Activated CD4-positive, alpha-beta T cell treated with anti-CD3 and anti-CD28 coated beads for 24 hours (primary cell): ENCODE data around the gene NUDC.

Source experiments
- DNase-seq, 2 donors: peaks; one replicate each; pipeline ENCODE4 v3.0.0-alpha.2; 2020; ENCODE audit warnings: low read depth in 2 of 2

Gene NUDC

DNA sequence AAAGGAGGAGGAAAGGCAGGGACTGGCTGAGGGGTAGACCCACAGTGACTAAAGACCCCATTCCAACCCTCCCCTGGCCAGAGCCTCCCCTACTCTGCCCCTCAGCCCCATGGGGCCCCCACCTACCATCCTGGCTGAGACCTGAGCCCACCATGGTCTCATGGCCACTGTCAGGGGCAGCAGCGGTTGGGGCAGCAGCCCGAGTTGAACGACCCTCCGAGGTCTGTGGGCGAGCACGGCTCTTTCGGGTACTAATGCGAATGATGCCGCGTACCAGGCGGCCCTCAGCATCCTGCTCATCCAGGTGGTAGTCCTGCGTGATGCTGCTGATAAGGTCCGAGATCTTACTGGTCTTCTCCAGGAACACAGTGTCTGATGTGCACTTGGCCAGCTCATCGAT lies 29.7 kb downstream of the NUDC start:
- DNase-seq: no peak

DNA sequence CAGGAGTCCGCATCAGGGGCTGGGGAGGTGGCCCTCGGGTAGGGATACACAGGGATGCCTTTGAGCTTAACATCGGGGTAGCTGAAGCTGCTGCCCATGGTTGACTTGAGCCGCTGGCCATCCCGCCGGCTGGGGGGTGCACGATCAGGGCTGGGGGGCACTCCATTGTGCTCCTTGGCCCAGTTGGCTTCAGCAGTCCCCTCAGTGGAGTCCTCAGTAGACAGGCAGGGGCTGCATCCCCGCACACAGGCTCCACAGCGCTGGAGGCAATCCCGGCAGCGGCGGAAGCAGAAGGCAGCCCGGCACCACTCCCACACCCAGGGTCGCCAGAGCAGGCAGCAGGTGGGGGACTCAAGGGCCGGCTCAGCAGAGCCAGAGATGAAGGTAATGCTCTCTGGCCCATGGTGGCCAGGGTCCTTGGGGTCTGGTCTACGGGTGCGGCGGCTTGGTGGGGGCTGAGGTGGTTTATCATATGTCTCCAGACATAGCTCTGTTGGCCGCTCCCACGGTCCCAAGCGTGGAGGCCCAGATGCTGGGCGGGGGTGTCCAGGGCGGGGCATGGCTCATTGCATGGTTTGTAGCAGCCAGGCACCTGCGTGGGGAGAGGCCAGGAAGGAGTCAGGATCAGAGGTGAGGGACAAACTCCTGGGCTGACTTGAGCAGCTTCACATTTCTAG lies 30.4 kb downstream of the NUDC start:
- no peak for DNase-seq

DNA sequence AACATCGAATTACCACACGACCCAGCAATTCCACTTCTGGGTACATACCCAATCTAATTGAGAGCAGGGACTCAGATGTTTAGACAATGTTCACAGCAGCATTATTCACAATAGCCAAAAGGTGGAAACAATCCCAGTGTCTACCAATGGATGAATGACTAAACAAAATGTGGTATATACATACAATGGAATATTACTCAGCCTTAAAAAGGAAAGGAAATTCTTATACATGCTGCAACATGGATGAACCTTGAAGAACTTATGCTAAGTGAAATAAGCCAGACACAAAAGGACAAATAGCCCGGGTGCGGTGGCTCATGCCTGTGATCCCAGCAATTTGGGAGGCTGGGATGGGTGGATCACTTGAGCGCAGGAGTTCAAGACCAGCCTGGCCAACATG lies 31.8 kb downstream of the NUDC start:
- no peak for DNase-seq

DNA sequence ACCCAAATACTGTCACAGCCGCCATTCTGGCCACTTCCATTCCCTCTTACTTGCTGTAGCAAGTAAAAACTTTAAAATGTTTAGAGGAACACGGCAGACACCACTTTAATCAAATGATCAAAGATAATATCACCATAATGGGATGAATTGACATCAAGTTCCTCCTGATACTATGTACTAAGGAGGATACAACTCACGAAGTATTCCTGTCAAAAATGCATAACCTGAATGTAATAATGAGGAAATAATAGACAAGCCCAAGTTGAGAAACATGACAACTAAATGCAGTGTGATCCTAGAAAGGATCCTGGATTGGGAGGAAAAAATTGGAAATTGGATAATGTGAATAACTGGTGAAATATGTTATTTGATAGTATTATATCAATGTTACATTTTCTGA lies 34.8 kb downstream of the NUDC start:
- DNase-seq: no peak

DNA sequence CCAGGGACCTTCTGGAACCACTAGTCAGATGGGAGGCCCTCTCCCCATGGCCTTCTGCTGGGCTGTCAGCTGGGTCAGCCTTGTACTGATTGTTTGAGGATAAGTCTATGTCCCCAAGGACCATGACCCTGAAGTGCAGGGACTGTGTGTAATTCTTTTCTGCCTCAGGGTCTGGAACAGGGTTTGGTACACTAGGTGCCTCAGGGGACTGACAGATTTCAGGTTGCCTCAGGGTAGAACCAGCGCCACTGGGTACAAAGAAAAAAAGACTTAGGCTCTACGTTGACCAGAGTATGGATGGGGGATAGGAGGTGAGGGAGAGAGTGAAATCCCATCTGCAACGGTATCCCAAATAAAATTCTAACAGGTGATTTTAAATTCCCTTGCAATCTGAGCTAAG lies 35.8 kb downstream of the NUDC start:
- no peak for DNase-seq

DNA sequence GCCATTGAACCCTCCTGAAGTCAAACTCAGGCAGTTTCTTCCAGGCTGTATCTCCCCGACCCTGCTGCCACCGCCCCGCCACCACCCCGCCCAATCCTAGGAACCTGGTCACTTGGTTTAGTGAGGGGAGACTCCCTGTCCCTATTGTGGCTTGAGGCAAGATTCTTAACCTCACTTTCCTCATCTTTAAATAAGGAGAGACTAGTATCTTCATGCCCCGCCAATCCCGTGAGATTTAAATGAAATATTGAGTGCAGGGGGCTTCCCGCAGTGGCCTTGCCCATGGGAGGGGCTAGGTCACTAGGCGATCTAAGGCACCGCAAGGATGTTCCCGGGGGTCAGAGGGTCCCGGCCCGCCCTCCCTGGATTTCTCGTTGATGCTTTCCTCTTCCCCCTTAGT lies 37.7 kb downstream of the NUDC start:
- DNase-seq: no peak

DNA sequence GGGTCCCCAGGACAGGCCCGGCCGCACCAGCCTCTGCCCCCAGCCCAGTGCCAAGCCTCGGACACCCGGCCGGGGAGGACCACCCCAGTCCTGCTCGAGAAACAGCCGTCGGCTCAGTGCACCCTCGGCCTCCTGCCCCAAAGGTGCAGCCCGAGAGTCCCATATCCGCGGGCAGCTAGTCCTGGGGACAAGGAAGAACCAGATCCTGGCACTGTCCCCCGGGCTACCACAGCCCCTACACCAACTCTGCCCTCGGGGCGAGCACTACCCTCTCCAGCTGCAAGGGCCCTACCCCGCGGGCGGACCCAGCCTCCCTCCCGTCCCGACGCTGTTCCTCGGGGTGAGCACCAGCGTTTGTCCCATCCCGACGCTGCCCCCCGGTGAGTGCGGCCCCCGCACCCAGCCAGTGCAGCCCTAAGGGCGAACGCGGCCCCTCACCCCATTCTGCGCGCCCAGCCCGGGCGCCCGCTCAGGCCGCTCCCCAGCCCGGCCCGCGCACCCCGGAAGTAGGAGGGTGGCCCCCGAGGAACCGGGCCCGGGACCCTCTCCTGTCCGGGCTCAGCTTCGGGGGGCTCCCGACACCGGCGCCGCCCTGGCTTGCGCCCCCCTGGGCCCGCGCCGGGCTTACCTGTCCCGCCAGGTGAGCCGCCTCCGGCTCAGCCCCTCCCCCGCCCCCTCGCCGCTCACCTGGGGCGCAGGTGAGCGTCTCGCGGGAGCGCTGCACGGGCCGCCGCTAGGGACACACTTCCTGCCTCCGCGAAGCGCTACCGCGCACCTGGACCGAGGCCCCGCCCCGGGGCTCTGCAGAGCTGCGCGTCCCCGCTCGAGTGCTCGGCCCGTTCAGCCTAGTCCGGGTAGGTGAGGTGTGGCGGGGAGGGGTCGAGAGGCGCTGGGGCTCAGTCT lies 38.4 kb downstream of the NUDC start, which contains the start of gene KDF1:
Gene KDF1, minus strand, starts transcription at position 747 of the 903 bp plus-strand sequence. CDS start 8,088 bp downstream, outside the sequence.
- DNase-seq: peak; percentile 4 to 9

DNA sequence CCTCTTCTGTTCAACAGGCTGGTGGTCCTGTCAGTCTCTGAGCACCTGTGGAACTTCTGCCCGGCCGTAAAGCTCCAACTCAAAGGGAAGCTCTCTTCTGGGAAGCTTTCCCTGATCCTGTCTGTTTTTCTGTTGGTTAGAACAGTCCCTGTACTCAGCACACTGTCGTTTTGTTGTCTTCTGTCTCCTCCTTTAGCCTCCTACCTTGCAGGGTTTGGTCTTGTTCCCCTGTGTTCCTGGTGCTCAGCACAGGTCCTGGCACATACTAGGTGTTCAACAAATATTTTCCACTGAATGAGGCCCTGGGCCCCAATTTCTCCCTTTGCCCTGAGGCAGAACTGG lies 39.1 kb downstream of the NUDC start:
- no peak for DNase-seq

DNA sequence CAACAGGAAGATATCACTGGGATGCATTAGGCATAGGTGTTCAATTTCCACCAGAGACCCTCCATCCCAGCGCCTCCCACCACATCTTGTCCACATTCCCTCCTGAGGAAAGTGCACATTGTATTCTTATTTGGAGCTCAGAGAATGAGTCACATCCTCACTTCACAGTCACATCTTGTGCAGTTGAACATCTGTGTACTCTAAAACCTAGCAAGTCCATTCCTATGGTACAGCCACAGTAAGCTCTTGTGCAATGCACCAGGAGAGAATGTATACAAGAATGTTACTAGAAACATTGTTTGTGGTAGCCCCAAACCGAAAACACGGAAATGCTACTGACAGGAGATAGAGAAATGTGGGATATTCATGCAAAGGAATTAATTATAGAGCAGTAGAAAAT lies 40.3 kb downstream of the NUDC start:
- no peak for DNase-seq

DNA sequence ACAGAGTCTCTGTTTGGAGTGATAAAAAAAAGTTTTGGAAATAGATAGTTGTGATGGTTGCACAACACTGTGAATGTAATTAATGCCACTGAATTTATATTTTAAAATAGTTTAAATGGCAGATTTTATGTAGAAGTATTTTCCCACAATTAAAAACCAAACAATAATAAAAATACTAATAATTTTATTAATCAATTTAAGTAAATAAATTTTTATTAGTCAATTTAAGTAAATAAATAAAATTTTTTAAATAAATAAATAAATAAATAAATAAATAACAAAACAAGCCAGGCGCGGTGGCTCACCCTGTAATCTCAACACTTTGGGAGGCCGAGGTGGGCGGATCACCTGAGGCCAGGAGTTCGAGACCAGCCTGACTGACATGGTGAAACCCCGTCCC lies 43.7 kb downstream of the NUDC start:
- DNase-seq: no peak

DNA sequence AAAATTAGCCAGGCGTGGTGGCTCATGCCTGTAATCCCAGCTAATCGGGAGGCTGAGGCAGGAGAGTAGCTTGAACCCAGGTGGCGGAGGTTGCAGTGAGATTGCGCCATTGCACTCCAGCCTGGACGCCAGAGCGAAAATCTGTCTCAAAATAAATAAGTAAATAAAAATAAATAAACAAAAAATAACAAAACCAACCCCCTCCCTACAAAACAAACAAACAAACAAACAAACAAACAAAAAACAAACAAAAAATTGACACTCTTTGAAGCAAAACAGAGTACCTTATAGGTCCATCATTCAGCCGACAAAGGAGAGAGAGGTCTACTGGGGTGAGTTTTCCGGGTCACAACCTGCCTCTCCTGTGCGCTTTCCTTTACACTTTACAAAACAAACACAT lies 44.1 kb downstream of the NUDC start:
- DNase-seq: no peak

DNA sequence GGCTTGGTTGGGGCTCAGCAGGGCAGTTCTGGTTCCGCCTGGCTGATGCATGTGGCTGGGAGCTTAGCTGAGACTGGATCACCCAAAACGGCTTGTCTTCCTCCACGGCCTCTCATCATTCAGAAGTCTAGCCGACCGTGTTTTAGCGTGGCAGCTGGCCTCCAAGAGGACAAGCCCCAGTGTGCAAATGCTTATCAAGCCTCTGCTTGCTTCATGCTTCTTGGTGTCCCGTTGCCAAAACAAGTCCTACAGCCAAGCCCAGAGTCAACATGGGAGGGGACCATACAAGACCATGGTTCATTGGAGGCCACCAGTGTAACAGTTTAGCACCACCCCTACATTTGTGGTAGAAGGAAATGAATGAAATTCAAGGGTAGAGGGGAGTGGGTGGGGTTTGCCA lies 49.3 kb downstream of the NUDC start:
- no peak for DNase-seq

DNA sequence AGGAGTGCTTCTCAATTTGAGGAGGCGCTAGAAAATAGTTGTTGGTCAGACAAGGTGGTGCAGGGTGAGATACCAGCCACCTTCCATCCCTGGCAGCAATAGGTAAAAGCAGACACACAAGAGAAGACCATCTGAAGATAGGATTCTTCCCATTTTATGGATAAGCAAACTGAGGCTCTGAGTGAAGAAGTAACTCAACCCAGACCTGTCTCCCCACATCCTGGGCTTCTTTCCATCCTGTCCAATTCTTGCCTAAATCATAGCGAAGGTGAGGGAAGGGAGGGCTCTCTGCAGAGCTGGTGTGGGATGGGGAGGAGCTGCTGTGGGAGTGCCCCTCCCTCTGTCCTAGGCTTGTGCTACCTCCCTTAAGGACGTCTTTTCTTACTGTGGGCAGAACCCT lies 50.0 kb downstream of the NUDC start:
- no peak for DNase-seq

DNA sequence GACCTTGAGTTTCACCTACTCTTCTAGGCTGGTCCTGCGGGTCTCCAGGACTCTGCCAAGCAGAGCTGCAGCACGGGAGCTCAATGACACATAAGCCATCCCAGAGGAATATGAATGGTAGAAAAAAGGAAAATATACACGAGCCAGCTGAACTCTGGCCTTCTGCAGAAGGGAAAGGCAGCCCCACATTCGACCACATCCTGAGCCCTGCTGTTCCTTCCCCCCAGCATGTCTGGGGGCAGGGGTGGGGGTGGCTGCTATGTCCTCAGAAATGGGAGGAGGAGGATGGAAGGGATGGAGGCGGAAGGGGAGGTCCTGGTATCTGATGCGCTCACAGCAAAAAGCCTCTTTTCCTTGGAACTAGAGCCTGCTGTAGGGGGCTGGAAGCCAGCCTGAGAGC lies 50.8 kb downstream of the NUDC start:
- DNase-seq: no peak

DNA sequence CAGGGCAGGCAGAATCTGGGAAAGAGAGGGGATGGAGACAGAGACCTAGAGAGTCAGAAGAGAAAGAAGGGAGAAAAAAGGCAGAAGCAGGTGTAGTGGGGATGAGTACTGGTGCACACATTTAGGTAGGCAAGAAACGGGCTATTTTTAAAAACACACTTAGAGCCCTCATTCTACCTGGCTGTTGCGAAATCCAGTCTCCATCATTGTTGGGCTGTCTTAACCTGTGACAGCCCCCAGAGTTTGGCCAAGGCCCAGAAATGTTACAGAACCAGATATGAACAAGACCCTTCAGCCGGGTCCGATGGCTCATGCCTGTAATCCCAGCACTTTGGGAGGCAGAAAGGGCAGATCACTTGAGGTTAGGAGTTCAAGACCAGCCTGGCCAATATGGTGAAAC lies 51.3 kb downstream of the NUDC start:
- DNase-seq: no peak

DNA sequence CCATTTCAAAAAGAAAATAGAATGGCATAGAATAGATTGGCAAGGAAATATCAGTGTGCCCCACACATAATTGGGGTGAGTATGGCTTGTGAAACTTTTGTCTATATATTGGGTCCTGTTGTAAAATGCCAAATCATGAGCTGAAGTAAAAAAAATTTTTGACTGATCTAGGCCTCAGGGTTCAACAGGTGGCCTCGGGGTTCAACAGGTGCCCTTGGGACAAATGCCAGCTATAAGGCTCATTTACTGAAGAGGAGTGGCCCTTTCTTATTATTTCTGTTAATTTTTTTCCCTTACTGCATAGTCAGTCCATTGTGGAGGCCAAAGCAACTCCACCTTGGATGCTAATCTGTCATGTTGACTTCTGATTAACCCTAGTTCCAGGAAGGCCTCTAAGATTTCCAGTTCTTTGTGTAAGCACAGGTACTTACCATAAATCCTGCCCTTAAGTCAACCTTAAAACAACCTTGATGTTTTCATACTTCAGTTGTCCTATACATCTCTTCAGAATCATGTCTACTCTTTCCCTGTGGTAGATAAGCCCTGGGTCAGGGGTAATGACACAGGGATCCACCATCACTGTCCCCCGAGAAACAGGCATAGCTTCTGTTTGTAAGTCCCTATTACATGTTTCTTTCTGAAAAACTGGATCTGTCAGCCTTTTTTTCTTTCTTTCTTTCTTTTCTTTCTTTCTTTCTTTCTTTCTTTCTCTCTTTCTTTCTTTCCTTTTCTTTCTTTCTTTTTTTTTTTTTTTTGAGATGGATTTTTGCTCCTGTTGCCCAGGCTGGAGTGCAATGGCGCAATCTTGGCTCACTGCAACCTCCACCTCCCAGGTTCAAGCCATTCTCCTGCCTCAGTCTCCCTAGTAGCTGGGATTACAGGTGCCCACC lies 55.3 kb downstream of the NUDC start:
- no peak for DNase-seq

DNA sequence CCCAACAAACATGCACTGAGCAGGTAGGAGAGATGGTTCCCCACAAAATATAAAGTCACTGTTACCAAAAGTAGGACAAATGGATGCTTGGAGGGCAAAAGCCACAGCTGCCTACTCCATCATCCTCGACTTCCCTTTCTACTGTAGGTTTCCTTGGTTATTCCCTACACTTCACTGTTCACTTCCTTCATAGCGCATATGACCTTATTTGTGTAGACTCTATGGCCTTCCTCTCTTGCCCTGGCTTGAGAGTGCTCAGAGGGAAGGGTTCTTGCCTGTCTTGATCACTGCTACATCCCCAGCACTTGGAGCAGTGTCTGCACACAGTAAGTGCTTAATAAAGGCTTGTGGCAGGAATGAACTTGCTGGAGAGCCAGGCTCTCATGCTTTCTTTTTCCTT lies 57.4 kb downstream of the NUDC start:
- no peak for DNase-seq

DNA sequence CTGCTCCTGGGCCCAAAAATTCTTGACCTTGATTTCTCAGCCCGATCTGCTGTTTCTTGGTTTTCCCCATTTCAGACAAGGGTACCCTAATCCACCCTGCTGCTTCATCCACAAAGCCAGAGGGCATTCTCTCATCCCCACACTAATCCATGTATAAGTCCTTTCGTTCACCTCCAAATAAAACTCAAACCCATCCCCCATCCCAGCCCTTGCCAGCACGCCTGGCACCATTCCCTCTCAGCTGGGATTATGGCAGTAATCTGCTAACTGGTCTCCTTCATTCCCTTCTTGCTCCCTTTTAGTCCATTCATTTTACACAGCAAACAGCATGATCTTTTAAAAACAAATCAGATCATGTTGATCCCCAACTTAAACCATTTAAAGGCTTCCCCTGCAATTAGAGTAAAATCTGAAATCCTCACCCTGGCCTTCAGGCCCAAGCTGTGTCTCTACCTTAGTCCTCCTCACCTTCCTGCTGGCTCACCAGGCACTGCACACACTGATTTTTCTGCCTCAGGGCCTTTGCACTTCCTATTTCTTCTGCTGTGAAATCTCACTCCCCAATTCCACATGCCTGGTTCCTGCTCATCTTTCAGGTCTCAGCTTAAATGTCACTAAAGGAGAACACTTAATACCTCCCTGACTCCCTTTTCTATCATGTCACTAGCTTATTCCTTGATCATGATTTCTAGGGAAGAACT lies 59.8 kb downstream of the NUDC start:
- DNase-seq: no peak

DNA sequence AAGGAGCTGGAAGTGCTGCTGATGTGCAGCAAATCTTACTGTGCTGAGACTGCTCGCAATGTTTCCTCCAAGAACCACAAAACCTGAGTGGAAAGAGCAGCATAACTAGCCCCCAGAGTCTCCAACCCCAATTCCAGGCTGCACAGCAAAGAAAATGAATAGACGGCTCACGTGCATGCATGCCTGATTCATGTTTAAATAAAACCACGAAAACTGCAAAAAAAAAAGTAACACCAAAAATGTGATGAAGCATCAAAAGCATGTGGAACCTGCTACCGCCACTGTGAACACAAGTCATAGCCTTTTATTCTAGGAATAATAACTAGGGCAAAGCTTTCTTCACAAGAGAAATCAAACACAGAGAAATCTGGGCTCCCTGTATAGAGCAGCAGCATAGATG lies 62.3 kb downstream of the NUDC start:
- DNase-seq: no peak

DNA sequence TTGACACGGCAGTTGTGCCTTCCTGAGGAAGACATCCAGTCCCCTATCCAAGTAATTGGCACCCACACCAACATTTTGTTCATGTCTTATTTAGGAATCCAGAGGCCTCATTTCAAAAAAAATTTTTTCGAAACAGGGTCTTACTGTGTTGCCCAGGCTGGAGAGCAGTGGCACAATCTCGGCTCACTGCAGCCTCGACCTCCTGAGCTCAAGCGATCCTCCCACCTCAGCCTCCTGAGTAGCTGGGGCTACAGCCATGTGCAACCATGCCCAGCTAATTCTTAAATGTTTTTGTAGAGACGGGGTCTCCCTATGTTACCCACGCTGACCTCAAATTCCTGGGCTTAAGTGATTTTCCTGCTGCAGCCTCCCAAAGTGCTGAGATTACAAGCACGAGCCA lies 62.7 kb downstream of the NUDC start:
- DNase-seq: no peak

DNA sequence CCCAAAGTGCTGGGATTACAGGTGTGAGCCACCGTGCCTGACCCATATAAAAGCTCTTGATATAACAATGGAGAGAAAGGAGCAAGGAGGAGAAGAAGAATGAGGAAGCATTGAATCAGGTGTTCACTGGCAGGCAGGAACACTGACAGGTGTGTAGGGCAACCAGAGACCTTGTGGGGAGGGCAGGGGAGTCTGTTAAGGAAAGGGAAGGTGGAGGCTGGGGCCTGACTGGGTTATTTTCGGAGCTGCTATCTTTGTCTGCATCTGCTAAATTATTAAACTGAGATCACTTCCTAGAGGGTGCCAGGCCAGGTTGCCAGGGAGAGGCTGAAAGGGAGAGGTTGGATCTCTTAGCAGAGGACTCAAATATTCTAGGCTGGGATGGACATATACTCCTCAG lies 65.1 kb downstream of the NUDC start:
- DNase-seq: no peak
